HG03060 (cell line): Measurements from ENCODE around the gene TRAF2.

Source experiments
- ATAC-seq: cut with Tn5 transposase; IDR thresholded peaks from one replicate; pipeline ENCODE4 v1.9.1; 2021; ENCODE audit warnings: low read depth, moderate number of reproducible peaks; ENCODE audit not compliant: unreplicated experiment

TRAF2 gene

GRCh38 chr9:136958898-136959850 is 72.9 kb downstream of the TRAF2 start:
- ATAC-seq = no peak

DNA sequence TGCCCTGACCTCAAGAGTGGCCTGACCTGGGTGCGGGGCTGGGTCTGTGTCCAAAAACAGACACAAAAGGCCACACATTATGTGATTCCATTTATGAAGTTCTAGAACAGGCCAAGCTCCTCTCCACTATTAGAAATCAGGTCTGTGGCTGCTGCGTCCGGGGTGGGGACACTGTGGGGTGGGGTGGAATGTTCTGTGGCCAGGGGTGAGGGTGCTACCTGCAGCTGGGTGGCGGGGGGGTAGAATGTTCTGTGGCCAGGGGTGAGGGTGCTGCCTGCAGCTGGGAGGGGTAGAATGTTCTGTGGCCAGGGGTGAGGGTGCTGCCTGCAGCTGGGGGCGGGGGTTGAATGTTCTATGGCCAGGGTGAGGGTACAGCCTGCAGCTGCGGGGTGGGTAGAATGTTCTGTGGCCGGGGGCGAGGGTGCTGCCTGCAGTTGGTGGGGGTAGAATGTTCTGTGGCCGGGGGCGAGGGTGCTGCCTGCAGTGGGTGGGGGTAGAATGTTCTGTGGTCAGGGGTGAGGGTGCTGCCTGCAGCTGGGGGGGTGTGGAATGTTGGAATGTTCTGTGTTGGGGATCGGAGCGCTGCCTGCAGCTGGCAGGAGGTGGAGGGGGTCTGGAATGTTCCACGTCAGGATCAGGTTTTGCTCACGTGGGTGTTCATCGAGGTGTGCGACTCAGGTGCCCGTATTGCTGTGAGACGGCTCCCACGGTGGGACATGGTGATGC is 74.1 kb downstream of the TRAF2 start:
- no peak for ATAC-seq

- ATAC-seq = no peak
Measured at GRCh38 chr9:136960938-136961275, 74.6 kb downstream of the TRAF2 start.

DNA sequence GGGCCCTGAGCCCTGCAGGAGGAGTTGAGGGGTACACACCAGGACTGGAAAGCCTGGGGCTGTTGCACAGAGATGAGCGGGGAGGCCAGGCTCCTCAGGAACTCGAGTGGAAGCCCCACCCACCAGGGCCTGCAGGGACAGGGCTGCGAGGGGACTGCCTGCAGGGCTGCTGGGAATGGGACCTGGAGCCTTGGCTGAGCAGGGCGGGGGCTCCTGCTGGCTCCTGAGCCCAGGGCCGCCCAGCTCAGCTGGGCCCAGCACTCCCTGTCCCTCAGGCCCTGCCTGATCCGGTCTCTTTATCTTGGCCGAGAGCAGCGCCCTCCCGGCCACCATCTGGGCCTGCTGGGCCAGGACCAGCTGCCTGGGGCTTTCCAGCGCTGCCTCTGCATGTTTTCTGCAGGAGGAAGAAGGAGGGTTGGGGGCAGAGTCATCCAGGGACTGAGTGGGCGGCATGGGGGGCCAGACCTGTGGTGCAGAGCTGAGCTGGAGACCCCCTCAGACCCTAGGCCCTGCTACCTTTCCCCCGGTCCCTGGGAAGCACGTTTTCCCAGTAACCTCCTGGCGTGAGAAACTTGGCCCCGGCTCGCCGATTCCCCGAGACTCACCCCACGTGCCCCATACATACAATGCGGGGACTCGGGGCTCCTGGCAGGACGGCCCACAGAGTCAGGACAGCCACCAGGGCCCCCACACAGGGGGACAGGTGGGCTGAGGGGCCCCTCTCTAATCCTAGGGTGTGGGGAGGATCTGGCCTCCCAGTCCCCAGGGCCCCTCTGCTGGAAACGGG is 75.2 kb downstream of the TRAF2 start:
- no peak for ATAC-seq

- ATAC-seq = no peak
Measured at GRCh38 chr9:136962163-136962562, 75.8 kb downstream of the TRAF2 start.

- ATAC-seq = no peak
Measured at GRCh38 chr9:136962701-136963248, 76.5 kb downstream of the TRAF2 start.

DNA sequence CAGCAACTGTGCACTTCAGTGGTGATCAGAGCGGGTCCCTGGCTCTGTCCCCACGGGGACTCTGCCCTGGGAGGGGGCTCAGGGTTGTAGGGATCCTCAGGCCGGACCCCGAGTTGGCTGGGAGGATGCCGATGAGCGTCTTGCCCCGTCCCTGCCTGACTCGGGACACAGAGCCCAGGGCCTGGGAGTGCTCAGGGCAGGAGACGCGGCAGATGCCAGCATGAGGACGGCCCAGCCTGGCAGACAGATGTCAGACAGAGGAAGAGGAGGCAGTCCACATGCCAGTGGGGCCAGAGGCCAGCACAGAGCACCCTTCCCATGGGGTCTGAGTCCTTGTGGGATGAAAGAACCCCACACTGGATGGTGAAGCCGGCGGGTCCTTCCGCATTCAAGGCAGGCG is 77.0 kb downstream of the TRAF2 start:
- ATAC-seq = no peak

DNA sequence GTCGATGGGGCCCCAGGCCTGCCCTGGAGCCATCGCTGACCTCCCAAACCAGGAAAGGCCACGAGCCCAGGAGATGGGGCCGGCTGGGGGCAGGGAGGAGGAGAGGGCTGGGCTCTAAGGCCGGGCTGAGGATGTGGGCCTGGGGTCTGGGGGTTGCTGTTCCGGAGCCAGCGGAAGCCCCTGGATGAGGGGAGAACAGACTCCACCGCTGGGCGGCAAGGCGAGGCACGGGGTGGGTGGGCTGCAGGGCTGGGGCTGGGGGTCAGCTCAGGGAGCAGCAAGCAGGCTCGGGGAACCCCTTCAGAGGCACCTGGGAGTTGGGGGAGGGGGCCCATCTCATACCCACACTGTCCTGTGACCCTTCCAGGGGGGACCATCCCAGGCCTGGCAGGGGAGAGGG is 77.4 kb downstream of the TRAF2 start:
- ATAC-seq = no peak

DNA sequence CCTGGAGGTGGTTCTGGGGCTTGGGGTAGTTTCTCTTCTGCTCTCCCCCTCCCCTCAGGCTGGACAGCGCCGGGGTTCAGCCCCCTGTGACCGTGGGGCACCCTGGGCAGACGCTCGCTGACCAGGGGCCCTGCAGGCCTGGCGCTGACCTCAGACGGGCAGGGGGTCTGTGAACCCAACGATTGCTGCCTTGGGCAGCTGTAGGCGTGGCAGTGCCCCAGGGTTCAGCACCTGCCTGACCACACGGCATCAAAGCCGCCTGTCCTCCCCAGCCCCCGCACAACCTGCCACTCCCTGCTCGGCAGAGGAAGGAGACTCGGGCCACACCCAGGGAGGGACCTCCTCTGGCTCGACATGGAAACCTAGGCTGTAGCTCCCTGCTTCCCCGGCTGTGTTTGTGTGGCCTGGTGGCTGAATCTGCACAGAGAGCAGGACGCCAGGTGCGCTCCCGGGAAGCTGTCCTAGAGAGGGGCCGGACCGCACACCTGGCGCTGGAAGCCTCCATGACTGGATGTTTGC is 77.9 kb downstream of the TRAF2 start:
- no peak for ATAC-seq

DNA sequence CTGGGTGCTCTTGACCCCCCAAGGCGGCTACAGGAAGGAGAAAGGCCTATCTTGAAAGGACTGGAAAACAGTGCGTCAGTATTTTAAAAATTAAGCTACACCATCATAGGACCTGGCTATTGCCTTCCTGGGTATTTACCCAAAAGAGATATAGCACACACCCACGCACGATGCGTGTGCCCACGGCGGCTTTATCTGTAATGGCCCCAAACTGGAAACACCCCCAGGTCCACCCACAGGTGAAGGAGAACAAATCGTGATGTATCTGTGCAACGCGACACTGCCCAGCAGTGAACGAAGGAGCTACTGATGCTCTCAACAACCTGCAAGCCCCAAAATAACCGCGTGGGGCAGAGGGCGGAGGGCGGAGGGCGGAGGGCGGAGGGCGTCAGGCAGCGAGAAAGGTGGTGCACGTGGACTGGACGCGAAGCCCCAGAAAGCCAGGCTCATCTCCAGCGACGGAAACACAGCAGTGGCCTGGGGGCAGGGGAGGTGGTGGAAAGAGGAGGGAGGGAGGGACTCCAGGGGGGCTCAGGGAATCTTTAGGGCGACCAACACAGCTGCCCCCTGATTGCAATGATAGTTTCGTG is 78.6 kb downstream of the TRAF2 start:
- no peak for ATAC-seq

DNA sequence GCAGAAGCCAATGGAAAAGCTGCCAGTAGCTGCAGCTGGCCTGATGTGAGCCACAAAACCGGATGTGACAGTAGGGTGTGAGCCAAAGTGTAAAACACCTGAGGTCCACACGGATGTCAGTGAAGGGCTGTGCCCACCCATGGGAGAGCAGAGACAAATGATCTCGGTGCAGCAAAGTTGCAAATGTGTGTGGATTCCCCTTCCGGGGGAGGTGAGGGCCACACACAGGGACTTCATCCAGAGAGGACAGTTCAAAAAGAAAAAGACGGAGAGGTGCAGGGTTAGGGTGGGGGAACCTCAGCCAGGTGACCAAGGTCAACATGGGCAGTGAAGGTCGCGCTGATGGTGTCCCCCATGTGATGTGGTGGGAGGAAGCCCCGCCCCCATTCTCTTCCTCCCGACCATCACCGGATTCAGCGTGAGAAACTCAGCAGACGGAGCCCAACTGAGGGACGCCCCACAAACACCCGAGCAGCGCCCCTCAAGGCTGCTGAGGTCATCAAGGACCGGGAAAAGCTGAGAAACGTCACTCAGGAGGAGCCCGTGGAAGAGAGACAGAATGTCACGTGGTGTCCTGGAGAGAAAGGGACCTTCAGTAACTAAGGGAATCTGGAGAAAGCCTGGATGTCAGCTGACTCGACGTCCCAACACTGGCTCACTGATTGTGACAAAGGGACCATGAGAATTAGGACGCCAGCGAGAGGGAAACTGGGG is 79.6 kb downstream of the TRAF2 start:
- no peak for ATAC-seq

DNA sequence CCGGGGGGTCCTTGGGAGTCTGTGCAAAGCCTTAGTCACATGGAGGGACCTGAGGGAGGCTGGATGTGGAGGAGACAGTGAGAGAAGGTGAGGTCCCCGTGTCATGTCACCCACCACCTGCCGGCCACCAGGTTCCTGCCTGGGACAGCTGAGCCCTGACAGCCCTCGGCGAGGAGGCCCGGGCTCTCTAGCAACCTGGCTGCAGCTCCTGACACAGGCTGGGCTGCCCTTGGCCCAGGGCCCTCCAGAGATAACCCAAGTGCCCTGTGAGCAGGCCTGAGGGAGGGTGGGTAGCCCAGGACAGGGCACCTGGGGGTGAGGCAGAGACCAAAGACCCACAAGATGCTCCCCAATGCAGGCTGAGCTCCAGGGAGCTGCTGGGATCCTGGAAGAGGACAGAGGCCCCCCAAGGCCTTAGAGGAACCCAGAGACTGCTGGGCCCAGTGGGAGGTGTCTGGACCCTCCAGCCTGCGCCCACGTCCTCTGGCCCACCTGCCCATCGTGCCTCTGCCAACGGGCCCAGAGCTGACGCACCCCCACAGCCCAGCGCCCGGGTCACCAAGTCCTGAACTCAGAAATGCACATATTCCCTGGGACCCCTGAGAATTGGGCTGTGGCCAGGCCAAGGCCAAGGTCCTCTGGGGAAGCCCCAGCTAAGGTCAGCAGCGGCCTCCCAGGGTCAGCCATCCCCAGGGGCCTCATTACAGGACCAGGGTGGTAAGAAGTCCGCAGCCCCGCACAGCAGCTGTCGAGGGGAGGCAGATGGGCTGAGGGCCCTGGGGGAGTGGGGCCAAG is 82.2 kb downstream of the TRAF2 start:
- ATAC-seq = no peak

DNA sequence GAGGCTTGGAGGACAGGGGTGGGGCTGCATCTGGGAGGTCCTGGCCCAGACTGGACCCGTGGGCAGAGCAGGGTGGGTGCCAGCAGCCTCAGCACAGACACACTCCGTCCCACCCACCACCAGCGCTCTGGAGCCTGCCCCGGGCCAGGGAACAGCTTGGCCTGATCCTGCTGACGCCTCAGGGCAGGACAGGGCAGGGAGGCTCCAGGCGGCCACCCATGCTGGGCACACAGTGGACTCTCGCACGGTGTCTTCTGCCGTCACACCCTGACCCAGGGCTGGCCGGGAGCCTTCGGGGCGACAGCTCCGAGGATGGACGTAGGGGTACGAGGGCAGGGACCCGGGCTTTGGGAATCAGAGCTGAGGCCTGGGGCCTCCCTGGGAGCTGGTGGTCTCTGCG is 82.8 kb downstream of the TRAF2 start:
- no peak for ATAC-seq

DNA sequence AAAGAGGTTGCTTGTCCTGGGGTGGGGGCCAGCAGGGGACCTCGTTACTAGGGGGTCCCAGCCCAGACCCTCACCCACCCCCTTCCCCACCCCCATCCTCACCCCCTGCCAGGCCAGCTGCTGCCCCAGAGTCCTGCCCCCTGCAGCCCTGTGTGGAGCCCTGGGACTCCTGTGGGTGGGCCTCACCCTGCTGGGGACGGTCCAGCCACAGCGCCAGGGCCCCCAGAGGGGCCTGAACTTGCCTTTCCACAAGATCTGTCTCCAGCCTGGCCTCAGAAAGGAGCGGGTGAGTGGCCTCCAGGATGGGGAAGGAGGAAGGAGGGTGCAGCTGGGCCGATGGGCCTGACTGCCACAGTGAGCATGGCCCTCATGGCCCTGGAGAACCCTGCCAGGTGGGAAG is 83.5 kb downstream of the TRAF2 start:
- no peak for ATAC-seq

GRCh38 chr9:136970361-136970760 is 84.0 kb downstream of the TRAF2 start:
- no peak for ATAC-seq

GRCh38 chr9:136971746-136972145 is 85.4 kb downstream of the TRAF2 start:
- ATAC-seq = no peak

DNA sequence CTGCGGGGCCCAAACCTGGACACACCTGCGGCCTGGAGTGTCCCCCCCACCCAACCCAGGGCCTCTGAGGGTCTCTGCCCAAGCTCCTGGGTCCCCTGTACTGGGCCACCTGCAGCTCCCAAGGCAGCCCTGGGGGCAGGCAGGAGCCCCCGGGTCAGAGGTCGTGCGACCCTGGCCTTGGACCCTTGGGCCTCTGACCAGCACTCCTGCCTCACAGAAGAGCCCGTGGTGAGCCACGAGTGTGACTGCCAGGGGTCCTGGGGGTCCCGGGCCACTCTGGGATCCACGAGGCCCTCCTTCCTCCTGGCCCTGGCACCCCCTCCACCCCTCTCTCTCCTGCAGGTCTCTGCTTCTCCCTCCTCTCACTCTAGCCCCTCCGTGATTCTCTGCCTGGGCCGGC is 86.0 kb downstream of the TRAF2 start:
- no peak for ATAC-seq

DNA sequence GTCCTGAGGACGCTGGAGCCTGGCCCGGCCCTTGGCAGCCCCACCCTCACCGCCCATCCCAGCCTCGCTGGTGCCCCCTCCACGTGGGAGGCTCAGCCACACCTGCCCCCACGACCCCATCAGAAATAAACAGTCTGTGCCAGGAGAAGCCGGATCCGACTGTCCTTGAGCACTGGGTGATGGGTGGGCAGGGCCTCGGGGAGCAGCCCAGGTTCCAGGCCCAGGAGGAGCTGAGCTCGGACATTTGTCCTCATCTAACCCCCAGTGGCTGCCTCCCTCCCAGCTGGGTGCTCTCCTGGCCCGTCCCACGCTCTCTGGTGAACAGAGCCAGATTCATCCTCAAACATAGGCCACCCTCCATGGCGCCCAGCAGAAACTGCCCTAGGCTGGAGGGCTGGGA is 86.4 kb downstream of the TRAF2 start:
- ATAC-seq = no peak
